Cardiac muscle cell (in vitro differentiated cells and primary cell): Measurements from ENCODE around the gene ARHGEF19. TPM values are rescaled to one million over a fixed set of nuclear protein-coding genes. Genes with fewer than 3 reads are reported as not detected.

ENCODE experiments used
- DNase-seq, 2 donors: peaks; one replicate each; pipeline versions ENCODE4 v3.0.0 to v3.0.0-alpha.2; 2010 to 2017; ENCODE audit warnings: low read depth in 1 of 2, low spot score in 1 of 2
- H3K27ac ChIP-seq: fragments of 200-600 bp; sonication (generic); 2 replicates; pipeline ENCODE4 v1.5.1; 2016
- H3K27me3 ChIP-seq: fragments of 200-600 bp; sonication (generic); 2 replicates; pipeline ENCODE4 v1.6.0; 2016; ENCODE audit warnings: control low read depth
- H3K36me3 ChIP-seq: fragments of 200-600 bp; sonication (generic); 2 replicates; pipeline ENCODE4 v1.5.1; 2016; ENCODE audit warnings: control low read depth
- H3K4me1 ChIP-seq: fragments of 200-600 bp; sonication (generic); 2 replicates; pipeline ENCODE4 v1.8.1; 2017; ENCODE audit warnings: low read depth, mild to moderate bottlenecking, mixed run types
- H3K4me3 ChIP-seq: fragments of 200-600 bp; sonication (generic); 2 replicates; pipeline ENCODE4 v1.5.1; 2016; ENCODE audit warnings: mild to moderate bottlenecking
- H3K9me3 ChIP-seq: fragments of 200-600 bp; sonication (generic); 2 replicates; pipeline ENCODE4 v1.5.1; 2017; ENCODE audit warnings: low read depth, mild to moderate bottlenecking, control low read depth
- polyA plus RNA-seq: library from polyadenylated mRNA; unstranded; fragments of >200 nt; fragmentation: Nextera tagmentation; extraction: Ambion mirVana; gene quantifications from 2 replicates; pipeline ENCODE4 v1.2.1, GENCODE V29; 2016
- total RNA-seq: library from RNA; depleted of rRNA; stranded (reverse); fragments of >200 nt; gene quantifications from 2 replicates; pipeline ENCODE4 v1.2.3, GENCODE V29; 2016
- TF ChIP-seq, protein P1 (sequence below): IDR thresholded peaks from 2 replicates; pipeline ENCODE4 v1.5.1; 2012; ENCODE audit warnings: low read depth, mild to moderate bottlenecking, low read length

The ARHGEF19 gene
- total and polyA plus RNA-seq, 2 experiments from 2014 or later: 4.0 to 6.7 TPM

DNA sequence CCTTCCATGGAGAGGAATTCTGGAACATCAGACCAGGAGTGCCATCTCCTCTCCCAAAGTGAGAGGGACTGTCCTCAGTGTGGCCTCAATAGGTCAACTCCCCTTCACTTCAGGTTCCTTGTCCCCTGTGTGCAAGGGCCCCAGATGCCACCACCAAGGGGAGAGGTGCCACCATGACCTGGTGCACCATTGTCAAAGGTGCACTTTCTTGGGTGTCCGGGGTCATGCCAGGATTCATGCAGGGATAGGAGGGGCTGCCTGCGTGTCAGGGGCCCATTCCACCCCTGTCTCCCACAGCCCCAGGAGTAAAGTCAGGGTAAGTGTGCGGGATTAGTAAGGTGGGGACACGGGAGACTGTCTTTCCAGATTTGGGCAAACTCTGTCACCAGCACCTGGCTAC lies 35.1 kb downstream of the ARHGEF19 start:
- no peaks in the 10 kb centered on the region for H3K27me3 ChIP-seq
- peaks cover 17% of the 10 kb centered on the region for H3K4me1 ChIP-seq
- no peaks in the 10 kb centered on the region for H3K36me3 ChIP-seq
- TF ChIP-seq, protein P1, sequence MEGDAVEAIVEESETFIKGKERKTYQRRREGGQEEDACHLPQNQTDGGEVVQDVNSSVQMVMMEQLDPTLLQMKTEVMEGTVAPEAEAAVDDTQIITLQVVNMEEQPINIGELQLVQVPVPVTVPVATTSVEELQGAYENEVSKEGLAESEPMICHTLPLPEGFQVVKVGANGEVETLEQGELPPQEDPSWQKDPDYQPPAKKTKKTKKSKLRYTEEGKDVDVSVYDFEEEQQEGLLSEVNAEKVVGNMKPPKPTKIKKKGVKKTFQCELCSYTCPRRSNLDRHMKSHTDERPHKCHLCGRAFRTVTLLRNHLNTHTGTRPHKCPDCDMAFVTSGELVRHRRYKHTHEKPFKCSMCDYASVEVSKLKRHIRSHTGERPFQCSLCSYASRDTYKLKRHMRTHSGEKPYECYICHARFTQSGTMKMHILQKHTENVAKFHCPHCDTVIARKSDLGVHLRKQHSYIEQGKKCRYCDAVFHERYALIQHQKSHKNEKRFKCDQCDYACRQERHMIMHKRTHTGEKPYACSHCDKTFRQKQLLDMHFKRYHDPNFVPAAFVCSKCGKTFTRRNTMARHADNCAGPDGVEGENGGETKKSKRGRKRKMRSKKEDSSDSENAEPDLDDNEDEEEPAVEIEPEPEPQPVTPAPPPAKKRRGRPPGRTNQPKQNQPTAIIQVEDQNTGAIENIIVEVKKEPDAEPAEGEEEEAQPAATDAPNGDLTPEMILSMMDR: no peak
- no peaks in the 10 kb centered on the region for H3K9me3 ChIP-seq
- no peak overlapping the region for H3K4me3 ChIP-seq
- no peak for DNase-seq
- H3K27ac ChIP-seq: no peak overlapping the region

DNA sequence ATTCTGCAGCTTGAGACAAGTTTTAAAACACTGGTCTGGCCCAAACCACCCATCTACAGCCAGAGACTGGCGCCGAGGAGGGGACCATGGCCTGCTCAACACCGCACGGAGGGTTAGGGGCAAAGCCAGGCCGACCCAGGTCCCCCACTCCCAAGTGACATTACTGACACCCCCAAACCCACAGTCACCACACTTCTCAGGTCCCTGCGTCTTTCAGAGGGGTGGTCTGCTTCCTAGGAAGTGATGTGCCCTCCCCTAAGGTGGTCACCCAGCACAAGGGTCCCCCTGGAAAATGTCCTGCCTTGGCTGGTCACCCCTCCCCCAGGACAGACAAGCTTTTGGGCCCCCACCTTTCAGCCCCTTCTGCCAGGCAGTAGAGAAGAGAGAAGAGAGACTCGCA lies 35.8 kb downstream of the ARHGEF19 start:
- Histone ChIP-seq H3K27me3 (no peaks in the 10 kb centered on the region), H3K9me3 (no peaks in the 10 kb centered on the region), H3K4me1 (peaks cover 12% of the 10 kb centered on the region), H3K36me3 (no peaks in the 10 kb centered on the region), H3K27ac (peak overlapping the region; percentile 86), H3K4me3 (no peak overlapping the region)
- TF ChIP-seq, protein P1: no peak
- no peak for DNase-seq

DNA sequence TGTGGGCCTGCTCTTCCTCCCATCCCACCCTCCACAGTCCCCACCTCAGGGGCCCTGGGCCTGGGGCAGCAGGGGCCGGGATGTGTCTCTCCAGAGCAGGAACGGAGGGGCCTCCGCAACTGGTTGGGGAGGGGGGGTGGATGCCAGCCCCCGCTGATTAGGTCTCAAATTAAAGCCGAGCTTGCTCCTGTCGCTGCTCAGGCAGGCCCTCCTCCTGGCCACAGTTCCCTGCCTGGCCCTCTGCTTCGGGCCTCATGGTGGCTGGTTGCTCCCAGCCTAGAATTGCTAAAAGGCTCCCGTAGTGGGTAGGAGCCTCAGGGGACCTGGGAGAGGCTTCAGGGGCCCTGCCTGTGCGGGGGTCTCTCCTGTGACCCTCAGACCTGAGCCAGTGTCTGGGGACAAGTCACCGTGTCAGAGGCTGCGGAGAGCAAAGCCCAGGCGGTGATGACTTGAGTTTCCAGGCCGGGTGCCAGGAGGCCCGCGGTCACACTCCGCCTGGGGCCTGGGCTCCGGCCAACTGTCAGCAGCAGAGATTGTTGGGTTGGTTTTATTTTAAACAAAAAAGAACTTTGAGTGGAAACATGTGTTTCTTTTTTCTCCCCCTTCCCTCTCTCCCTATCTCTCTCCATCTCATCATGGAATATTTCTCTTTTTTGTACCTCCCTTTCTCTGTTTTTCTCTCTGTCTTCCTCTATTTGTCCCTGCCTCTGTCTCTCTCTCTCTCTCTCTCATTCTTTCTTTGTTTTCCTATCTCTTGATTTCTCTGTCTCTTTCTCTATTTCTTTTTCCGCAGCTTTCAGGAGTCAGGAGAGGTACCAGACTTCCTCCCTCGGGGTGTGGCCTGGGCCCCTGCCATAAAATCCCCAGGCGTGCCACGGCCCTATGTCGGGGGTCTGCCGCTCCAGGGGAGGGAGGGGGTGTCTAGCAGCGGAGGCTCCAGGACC lies 36.6 kb downstream of the ARHGEF19 start:
- H3K27ac ChIP-seq: peak overlapping the region; percentile 86
- no peaks in the 10 kb centered on the region for H3K9me3 ChIP-seq
- DNase-seq: peak; percentile 65 to 94
- H3K36me3 ChIP-seq: no peaks in the 10 kb centered on the region
- H3K27me3 ChIP-seq: no peaks in the 10 kb centered on the region
- TF ChIP-seq, protein P1: no peak
- no peak overlapping the region for H3K4me3 ChIP-seq
- H3K4me1 ChIP-seq: peaks cover 10% of the 10 kb centered on the region

- peak overlapping the region; percentile 86 for H3K27ac ChIP-seq
- TF ChIP-seq, protein P1: no peak
- no peaks in the 10 kb centered on the region for H3K36me3 ChIP-seq
- H3K4me1 ChIP-seq: peaks cover 10% of the 10 kb centered on the region
- H3K9me3 ChIP-seq: no peaks in the 10 kb centered on the region
- DNase-seq: no peak
- H3K27me3 ChIP-seq: no peaks in the 10 kb centered on the region
- no peak overlapping the region for H3K4me3 ChIP-seq
These were observed 37.4 kb downstream of the ARHGEF19 start for GRCh38 chr1:16174886-16175598.

DNA sequence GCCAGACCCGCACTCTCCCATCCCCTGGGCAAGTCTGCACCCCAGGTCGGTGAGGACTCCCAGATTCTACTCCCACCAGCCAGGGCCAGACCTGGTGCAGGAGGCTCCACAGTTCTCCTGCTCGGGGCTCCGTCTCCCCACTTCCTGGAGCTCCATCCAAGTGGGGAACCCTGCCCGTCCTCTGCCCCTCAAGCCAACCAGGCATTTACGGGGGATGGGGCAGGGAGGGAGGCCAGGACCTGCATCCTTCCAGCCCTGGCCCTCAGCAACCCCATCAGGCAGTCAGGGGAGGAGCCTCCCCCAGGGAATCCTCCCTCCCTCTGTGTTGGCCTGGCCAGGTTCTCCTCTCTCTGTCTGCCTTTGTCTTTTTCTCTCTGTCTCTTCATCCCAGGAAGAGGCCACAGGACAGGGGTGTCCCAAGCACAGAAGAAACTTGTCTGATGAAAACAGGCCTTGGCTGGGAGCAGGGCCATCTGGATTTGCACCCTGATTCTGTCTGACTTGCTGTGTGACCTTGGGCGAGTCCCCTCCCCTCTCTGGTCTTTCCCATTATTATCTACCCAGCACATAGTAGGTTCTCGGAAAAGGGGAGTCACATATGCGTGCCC lies 38.1 kb downstream of the ARHGEF19 start:
- H3K9me3 ChIP-seq: no peaks in the 10 kb centered on the region
- no peaks in the 10 kb centered on the region for H3K27me3 ChIP-seq
- no peak overlapping the region for H3K27ac ChIP-seq
- H3K4me1 ChIP-seq: peaks cover 10% of the 10 kb centered on the region
- DNase-seq: no peak
- H3K36me3 ChIP-seq: no peaks in the 10 kb centered on the region
- H3K4me3 ChIP-seq: no peak overlapping the region
- TF ChIP-seq, protein P1: no peak
